T-helper 9 cell (primary cell): Measurements from ENCODE around the gene YPEL4.
"Not testable (repeated sequence)": the region's sequence is repeated elsewhere in the genome, so short reads cannot be mapped to it uniquely, and the experiment has no call there.

ENCODE experiments used
- DNase-seq: peaks from one replicate; pipeline ENCODE4 v3.0.0-alpha.2; 2020
- total RNA-seq, 2 donors: gene quantifications; one replicate each; lab custom pipeline; 2026; lab: John Stamatoyannopoulos, UW

YPEL4 gene
- 4.1 to 13.0 reads per million in 2 donors for total RNA-seq

GRCh38 chr11:57649826-57650738 lies at the start of gene YPEL4:
YPEL4 (minus strand) TSS chr11:57649912; CDS start chr11:57647107, 2,805 bp downstream.
- peak; percentile 66 for DNase-seq

GRCh38 chr11:57698843-57699365 lies 49.2 kb upstream of the YPEL4 start:
- no peak for DNase-seq

- DNase-seq: not testable (repeated sequence)
Measured at GRCh38 chr11:57690474-57690873, 40.8 kb upstream of the YPEL4 start.

GRCh38 chr11:57681168-57681567 lies 31.5 kb upstream of the YPEL4 start:
- no peak for DNase-seq

GRCh38 chr11:57680552-57680874 lies 30.8 kb upstream of the YPEL4 start:
- no peak for DNase-seq

- DNase-seq: no peak
Measured at GRCh38 chr11:57679396-57679795, 29.7 kb upstream of the YPEL4 start.

- no peak for DNase-seq
Measured at GRCh38 chr11:57675176-57675941, 25.6 kb upstream of the YPEL4 start.

GRCh38 chr11:57674251-57674650 lies 24.5 kb upstream of the YPEL4 start:
- DNase-seq: no peak

- no peak for DNase-seq
Measured at GRCh38 chr11:57668434-57668782, 18.7 kb upstream of the YPEL4 start.

GRCh38 chr11:57667736-57668433 lies 18.2 kb upstream of the YPEL4 start, which contains the start of gene ZDHHC5:
ZDHHC5 (plus strand) TSS chr11:57668114; CDS start chr11:57673091, 4,977 bp downstream.
- DNase-seq: peak; percentile 98

- peak; percentile 86 for DNase-seq
Measured at GRCh38 chr11:57667117-57667735, 17.5 kb upstream of the YPEL4 start.

- no peak for DNase-seq
Measured at GRCh38 chr11:57663975-57664374, 14.3 kb upstream of the YPEL4 start.

- DNase-seq: no peak
Measured at GRCh38 chr11:57662893-57663292, 13.2 kb upstream of the YPEL4 start.

GRCh38 chr11:57659669-57660068 lies 10.0 kb upstream of the YPEL4 start:
- no peak for DNase-seq

- DNase-seq: no peak
Measured at GRCh38 chr11:57658023-57658361, 8.3 kb upstream of the YPEL4 start.

- DNase-seq: peak; percentile 98
Measured at GRCh38 chr11:57657194-57658022, 7.7 kb upstream of the YPEL4 start, which contains the start of gene CLP1. CLP1 (plus strand) TSS chr11:57657762; CDS start chr11:57659477, 1,715 bp downstream.

- no peak for DNase-seq
Measured at GRCh38 chr11:57656885-57657193, 7.1 kb upstream of the YPEL4 start.

- DNase-seq: no peak
Measured at GRCh38 chr11:57653163-57653562, 3.5 kb upstream of the YPEL4 start.

- DNase-seq: no peak
Measured at GRCh38 chr11:57652662-57653061, 3.0 kb upstream of the YPEL4 start.

GRCh38 chr11:57652230-57652629 lies 2.5 kb upstream of the YPEL4 start:
- peak; percentile 26 for DNase-seq

- no peak for DNase-seq
Measured at GRCh38 chr11:57651408-57651807, 1.7 kb upstream of the YPEL4 start.

GRCh38 chr11:57650739-57651090 lies 1.0 kb upstream of the YPEL4 start:
- no peak for DNase-seq
